Cardiac septum (tissue), 1 donor: Measurements from ENCODE around the gene SLFN14. TPM values are rescaled to one million over a fixed set of nuclear protein-coding genes. Genes with fewer than 3 reads are reported as not detected.

Experiments used
- DNase-seq: peaks from one replicate; pipeline ENCODE4 v3.0.0-alpha.2; 2020; ENCODE audit warnings: low spot score
- intact Hi-C: fragments of 100-400 bp; cut with DNase I; formaldehyde crosslinking; loops from one replicate; pipeline ENCODE4 v1.14.0; 2022
- long read RNA-seq: library from polyadenylated mRNA; unstranded; transcript quantifications from one replicate; pipeline ENCODE4 v2.0.0, GENCODE V29; 2021
- total RNA-seq: library from RNA; stranded (reverse); fragmentation: NEBNext Ultra II Directional; extraction: Animal tissue kit (Norgen Biotek cat#: 25700); gene quantifications from one replicate; pipeline ENCODE4 v1.2.1, GENCODE V29; 2021
- donor health status: DM: no; HTN: no; CAD: no.

SLFN14 gene
- total RNA-seq, result 0.08 TPM
- long read RNA-seq, result 0 reads

- no peak for DNase-seq
- intact Hi-C loops, result no loop called here
These were observed at the start of gene SLFN14 for GRCh38 chr17:35560703-35561102. TSS of gene SLFN14 (minus strand) at chr17:35560819. CDS start at chr17:35558062, 2,757 bp downstream.

- DNase-seq, result no peak
These were observed 49.2 kb upstream of the SLFN14 start for GRCh38 chr17:35609831-35610230.

GRCh38 chr17:35607239-35607847, 46.7 kb upstream of the SLFN14 start:
- DNase-seq, result no peak
- intact Hi-C loops, result no loop called here

More at GRCh38 chr17:35609831-35610230, 49.2 kb upstream of the SLFN14 start:
- intact Hi-C loops, result loop anchor here (5.0 kb wide), 1 partner anchor 122 kb away; the partner anchor contains the start of gene RASL10B

GRCh38 chr17:35605678-35606077, 45.1 kb upstream of the SLFN14 start:
- DNase-seq, result no peak
- intact Hi-C loops, result no loop called here

GRCh38 chr17:35603674-35604073, 43.1 kb upstream of the SLFN14 start:
- no peak for DNase-seq
- intact Hi-C loops, result no loop called here

- DNase-seq, result no peak
- intact Hi-C loops, result no loop called here
These were observed 37.0 kb upstream of the SLFN14 start for GRCh38 chr17:35597604-35598003.

GRCh38 chr17:35596530-35597233, 36.1 kb upstream of the SLFN14 start:
- DNase-seq, result no peak
- intact Hi-C loops, result no loop called here

GRCh38 chr17:35596072-35596471, 35.5 kb upstream of the SLFN14 start:
- intact Hi-C loops, result no loop called here
- DNase-seq, result no peak

GRCh38 chr17:35588196-35588920, 27.7 kb upstream of the SLFN14 start:
- intact Hi-C loops, result no loop called here

GRCh38 chr17:35587074-35587961, 26.7 kb upstream of the SLFN14 start, which contains the start of gene AP2B1:
TSS of gene AP2B1 (plus strand) at chr17:35587322. CDS start at chr17:35594031, 6,709 bp downstream.
- DNase-seq, result peak; percentile 96
- intact Hi-C loops, result loop anchor here (1.0 kb wide), 1 partner anchor 9 kb away; the partner anchor contains the start of gene PEX12

More at GRCh38 chr17:35588196-35588920, 27.7 kb upstream of the SLFN14 start:
- DNase-seq, result no peak

GRCh38 chr17:35586569-35587073, 26.0 kb upstream of the SLFN14 start:
- no peak for DNase-seq
- intact Hi-C loops, result loop anchor here (1.0 kb wide), 1 partner anchor 8 kb away; the partner anchor contains the start of gene PEX12

- intact Hi-C loops, result no loop called here
- no peak for DNase-seq
These were observed 23.4 kb upstream of the SLFN14 start for GRCh38 chr17:35584061-35584460.

- intact Hi-C loops, result loop anchor here (1.0 kb wide), 1 partner anchor 8 kb away; the partner anchor contains the start of gene AP2B1
- no peak for DNase-seq
These were observed 18.4 kb upstream of the SLFN14 start for GRCh38 chr17:35578929-35579432.

- peak; percentile 96 for DNase-seq
- intact Hi-C loops, result loop anchor here (1.0 kb wide), 1 partner anchor 9 kb away; the partner anchor contains the start of gene AP2B1
These were observed 17.7 kb upstream of the SLFN14 start, which contains the start of gene PEX12 for GRCh38 chr17:35578197-35578928. TSS of gene PEX12 (minus strand) at chr17:35578571. CDS start at chr17:35578021, 550 bp downstream.

GRCh38 chr17:35577830-35578196, 17.2 kb upstream of the SLFN14 start:
- intact Hi-C loops, result loop anchor here (1.0 kb wide), 1 partner anchor 9 kb away; the partner anchor contains the start of gene AP2B1
- DNase-seq, result no peak

- DNase-seq, result no peak
- intact Hi-C loops, result no loop called here
These were observed 15.1 kb upstream of the SLFN14 start for GRCh38 chr17:35575759-35576158.

GRCh38 chr17:35569405-35569804, 8.8 kb upstream of the SLFN14 start:
- intact Hi-C loops, result no loop called here
- no peak for DNase-seq

- DNase-seq, result no peak
- intact Hi-C loops, result no loop called here
These were observed 7.9 kb upstream of the SLFN14 start for GRCh38 chr17:35568561-35568960.
